ENCODE measurements around the gene PLCXD3.
"Not testable (repeated sequence)": the region's sequence is repeated elsewhere in the genome, so short reads cannot be mapped to it uniquely, and the experiment has no call there.

The PLCXD3 gene

GRCh38 chr5:41336471-41336870 is 173.9 kb downstream of the PLCXD3 start:
- no peaks in the 10 kb centered on the region for H3K4me1 ChIP-seq
- H4K20me1 ChIP-seq = no peaks in the 10 kb centered on the region
- H3K9ac ChIP-seq = no peak overlapping the region
- H3K9me3 ChIP-seq = no peaks in the 10 kb centered on the region
- H3K4me3 ChIP-seq = no peak overlapping the region
- no peak overlapping the region for H3K4me2 ChIP-seq
- H3K27me3 ChIP-seq = no peaks in the 10 kb centered on the region
- no peak overlapping the region for H3K27ac ChIP-seq
- H3K36me3 ChIP-seq = no peaks in the 10 kb centered on the region
- no peak for TF ChIP-seq Cebpa-rat (IDR thresholded peaks at IDR 0.05)

DNA sequence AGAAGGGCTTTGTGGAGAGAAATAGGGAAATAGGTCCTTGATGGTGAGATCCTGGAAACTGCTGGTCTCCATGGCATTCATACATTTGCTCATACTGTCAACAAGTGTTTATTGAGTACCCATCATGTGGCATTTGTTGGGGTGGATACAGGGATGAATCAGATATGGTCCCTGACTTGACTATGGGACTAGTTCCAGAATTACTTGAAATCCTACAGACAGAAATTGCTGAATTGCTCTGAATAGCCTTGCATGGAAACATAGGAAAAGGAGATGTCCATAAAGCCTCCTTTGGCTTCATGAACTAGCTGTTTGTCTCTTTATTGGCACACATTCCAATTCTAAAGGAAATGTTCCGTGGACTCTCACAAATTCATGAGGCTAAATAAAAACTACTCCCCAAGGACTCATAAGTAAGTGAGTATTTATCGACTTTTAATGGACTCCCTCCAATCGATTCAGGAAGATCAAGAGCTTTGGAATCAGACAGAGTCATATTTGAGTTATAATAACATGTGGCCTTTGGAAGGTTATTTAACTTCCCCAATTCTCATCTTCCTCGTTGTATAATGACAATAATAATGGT is 174.7 kb downstream of the PLCXD3 start:
- Histone ChIP-seq H3K27ac (no peak overlapping the region), H3K4me3 (no peak overlapping the region), H3K36me3 (no peaks in the 10 kb centered on the region), H3K4me1 (no peaks in the 10 kb centered on the region), H3K9ac (no peak overlapping the region), H4K20me1 (no peaks in the 10 kb centered on the region), H3K4me2 (no peak overlapping the region), H3K27me3 (no peaks in the 10 kb centered on the region), H3K9me3 (no peaks in the 10 kb centered on the region)
- TF ChIP-seq Cebpa-rat (IDR thresholded peaks at IDR 0.05) = no peak

DNA sequence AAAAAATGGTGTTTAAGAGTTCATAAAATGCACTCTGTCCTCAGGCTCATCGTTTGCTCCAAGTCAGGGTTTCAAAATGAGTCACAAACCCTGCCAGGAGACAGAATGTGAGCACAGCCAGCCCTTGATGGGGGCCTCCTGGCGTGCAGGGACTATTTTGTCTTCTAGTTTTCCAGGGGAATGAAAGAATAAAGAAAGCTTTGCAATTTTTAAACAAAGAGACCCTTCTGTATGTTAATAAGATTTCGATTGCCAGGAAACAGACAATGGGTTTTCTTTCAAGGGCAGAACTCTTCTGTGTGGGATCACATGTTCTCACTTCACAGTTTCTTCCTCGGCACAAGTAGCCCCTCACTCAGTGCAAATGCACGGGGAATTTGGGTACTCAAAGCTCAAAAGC is 175.6 kb downstream of the PLCXD3 start:
- H3K36me3 ChIP-seq = no peaks in the 10 kb centered on the region
- H3K4me2 ChIP-seq = no peak overlapping the region
- H3K4me3 ChIP-seq = no peak overlapping the region
- no peak for TF ChIP-seq Cebpa-rat (IDR thresholded peaks at IDR 0.05)
- no peaks in the 10 kb centered on the region for H4K20me1 ChIP-seq
- H3K4me1 ChIP-seq = no peaks in the 10 kb centered on the region
- no peaks in the 10 kb centered on the region for H3K27me3 ChIP-seq
- H3K9ac ChIP-seq = no peak overlapping the region
- no peaks in the 10 kb centered on the region for H3K9me3 ChIP-seq
- H3K27ac ChIP-seq = no peak overlapping the region

DNA sequence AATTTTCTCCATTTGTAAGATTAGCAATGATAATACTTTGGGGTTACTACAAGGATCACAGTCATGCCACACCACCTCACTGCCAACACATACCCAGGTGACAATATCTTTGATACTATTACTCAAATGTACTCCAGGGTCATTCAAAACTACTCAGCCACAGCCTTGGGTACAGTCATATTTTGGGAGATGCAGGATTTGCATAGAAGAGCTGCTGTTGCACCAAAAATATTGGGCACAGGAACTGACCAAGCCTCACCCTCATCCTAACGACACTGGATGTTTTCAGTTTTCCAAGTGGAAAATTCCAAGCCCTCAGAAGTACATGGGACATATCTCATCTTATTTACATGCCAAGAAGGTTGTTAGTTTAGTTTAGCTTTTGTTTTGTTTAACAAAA is 176.2 kb downstream of the PLCXD3 start:
- no peaks in the 10 kb centered on the region for H3K4me1 ChIP-seq
- H3K9me3 ChIP-seq = no peaks in the 10 kb centered on the region
- H3K36me3 ChIP-seq = no peaks in the 10 kb centered on the region
- H3K27ac ChIP-seq = no peak overlapping the region
- no peak overlapping the region for H3K4me2 ChIP-seq
- H3K9ac ChIP-seq = no peak overlapping the region
- H3K27me3 ChIP-seq = no peaks in the 10 kb centered on the region
- no peak overlapping the region for H3K4me3 ChIP-seq
- TF ChIP-seq Cebpa-rat (IDR thresholded peaks at IDR 0.05) = no peak
- no peaks in the 10 kb centered on the region for H4K20me1 ChIP-seq

- no peak overlapping the region for H3K4me2 ChIP-seq
- H4K20me1 ChIP-seq = no peaks in the 10 kb centered on the region
- no peaks in the 10 kb centered on the region for H3K4me1 ChIP-seq
- no peaks in the 10 kb centered on the region for H3K27me3 ChIP-seq
- no peaks in the 10 kb centered on the region for H3K36me3 ChIP-seq
- TF ChIP-seq Cebpa-rat (IDR thresholded peaks at IDR 0.05) = no peak
- no peak overlapping the region for H3K9ac ChIP-seq
- no peak overlapping the region for H3K27ac ChIP-seq
- H3K9me3 ChIP-seq = no peaks in the 10 kb centered on the region
- no peak overlapping the region for H3K4me3 ChIP-seq
These were observed 185.3 kb downstream of the PLCXD3 start for GRCh38 chr5:41325074-41325473.

- H3K27ac ChIP-seq, H3K9ac ChIP-seq, H3K4me1 ChIP-seq, H4K20me1 ChIP-seq, H3K27me3 ChIP-seq, H3K4me3 ChIP-seq, H3K9me3 ChIP-seq, H3K4me2 ChIP-seq, H3K36me3 ChIP-seq: not testable (repeated sequence)
These were observed 187.6 kb downstream of the PLCXD3 start for GRCh38 chr5:41322826-41323225.

- no peaks in the 10 kb centered on the region for H3K9me3 ChIP-seq
- H3K4me1 ChIP-seq = no peaks in the 10 kb centered on the region
- TF ChIP-seq Cebpa-rat (IDR thresholded peaks at IDR 0.05) = no peak
- H3K4me3 ChIP-seq = no peak overlapping the region
- H3K27me3 ChIP-seq = no peaks in the 10 kb centered on the region
- H3K9ac ChIP-seq = no peak overlapping the region
- no peak overlapping the region for H3K27ac ChIP-seq
- H4K20me1 ChIP-seq = no peaks in the 10 kb centered on the region
- H3K4me2 ChIP-seq = no peak overlapping the region
- no peaks in the 10 kb centered on the region for H3K36me3 ChIP-seq
These were observed 197.8 kb downstream of the PLCXD3 start for GRCh38 chr5:41312478-41313060.

- TF ChIP-seq Cebpa-rat (IDR thresholded peaks at IDR 0.05) = no peak
These were observed 198.3 kb downstream of the PLCXD3 start for GRCh38 chr5:41312066-41312465.

GRCh38 chr5:41309275-41309674 is 201.1 kb downstream of the PLCXD3 start:
- H3K4me3 ChIP-seq = no peak overlapping the region
- no peaks in the 10 kb centered on the region for H4K20me1 ChIP-seq
- no peak overlapping the region for H3K4me2 ChIP-seq
- TF ChIP-seq Cebpa-rat (IDR thresholded peaks at IDR 0.05) = no peak
- H3K4me1 ChIP-seq = no peaks in the 10 kb centered on the region
- H3K27ac ChIP-seq = no peak overlapping the region
- no peaks in the 10 kb centered on the region for H3K36me3 ChIP-seq
- no peak overlapping the region for H3K9ac ChIP-seq
- no peaks in the 10 kb centered on the region for H3K27me3 ChIP-seq
- no peaks in the 10 kb centered on the region for H3K9me3 ChIP-seq

More at GRCh38 chr5:41312066-41312465, 198.3 kb downstream of the PLCXD3 start:
- no peak overlapping the region for H3K4me3 ChIP-seq
- H3K9ac ChIP-seq = no peak overlapping the region
- H3K4me2 ChIP-seq = no peak overlapping the region
- H3K27ac ChIP-seq = no peak overlapping the region
- H3K27me3 ChIP-seq = no peaks in the 10 kb centered on the region
- no peaks in the 10 kb centered on the region for H3K4me1 ChIP-seq
- H3K36me3 ChIP-seq = no peaks in the 10 kb centered on the region
- H4K20me1 ChIP-seq = no peaks in the 10 kb centered on the region
- H3K9me3 ChIP-seq = no peaks in the 10 kb centered on the region

- TF ChIP-seq Cebpa-rat (IDR thresholded peaks at IDR 0.05) = no peak
- Histone ChIP-seq H3K27me3 (no peaks in the 10 kb centered on the region), H3K9ac (no peak overlapping the region), H3K9me3 (no peaks in the 10 kb centered on the region), H3K4me3 (no peak overlapping the region), H4K20me1 (no peaks in the 10 kb centered on the region), H3K27ac (no peak overlapping the region), H3K4me1 (no peaks in the 10 kb centered on the region), H3K36me3 (no peaks in the 10 kb centered on the region), H3K4me2 (no peak overlapping the region)
These were observed 204.4 kb downstream of the PLCXD3 start for GRCh38 chr5:41306005-41306404.

GRCh38 chr5:41305056-41305455 is 205.3 kb downstream of the PLCXD3 start:
- H4K20me1 ChIP-seq = no peaks in the 10 kb centered on the region
- H3K4me3 ChIP-seq = no peak overlapping the region
- no peak for TF ChIP-seq Cebpa-rat (IDR thresholded peaks at IDR 0.05)
- H3K9me3 ChIP-seq = no peaks in the 10 kb centered on the region
- no peak overlapping the region for H3K4me2 ChIP-seq
- H3K27ac ChIP-seq = no peak overlapping the region
- no peak overlapping the region for H3K9ac ChIP-seq
- no peaks in the 10 kb centered on the region for H3K4me1 ChIP-seq
- no peaks in the 10 kb centered on the region for H3K27me3 ChIP-seq
- no peaks in the 10 kb centered on the region for H3K36me3 ChIP-seq
